HepG2 (cell line): ENCODE measurements around the gene POLH. TPM values are rescaled to one million over a fixed set of nuclear protein-coding genes. Genes with fewer than 3 reads are reported as not detected.

Experiments
- BRF2 ChIP-seq: sonication (generic); formaldehyde crosslinking; IDR thresholded peaks from 2 replicates; pipeline ENCODE4 v1.8.1; 2022; ENCODE audit warnings: mild to moderate bottlenecking, missing genetic modification reagents
- FOXP1 ChIP-seq, 2 experiments: fragments of 450-650 bp in 1 of 2; IDR thresholded peaks; 2 replicates each; pipeline ENCODE4 v1.6.1; 2017 to 2018; ENCODE audit warnings: antibody characterized with exemption in 1 of 2
- KLF16 ChIP-seq, 2 experiments: sonication (generic) in 1 of 2; formaldehyde crosslinking in 1 of 2; IDR thresholded peaks; 2 replicates each; pipeline versions ENCODE4 v1.6.1 to v1.8.0; 2016 to 2023; ENCODE audit warnings: missing genetic modification reagents in 2 of 2, missing compliant biosample characterization in 1 of 2
- MATR3 ChIP-seq: sonication (generic); formaldehyde crosslinking; IDR thresholded peaks from 2 replicates; pipeline ENCODE4 v1.4.0; 2020; ENCODE audit warnings: missing genetic modification reagents
- PLRG1 ChIP-seq: fragments of 450-650 bp; conservative IDR thresholded peaks from 2 replicates; pipeline ENCODE4 v1.6.1; 2016
- SMYD3 ChIP-seq: sonication (generic); formaldehyde crosslinking; IDR thresholded peaks from 2 replicates; pipeline ENCODE4 v1.8.1; 2023; ENCODE audit warnings: mild to moderate bottlenecking, missing genetic modification reagents
- ZC3H4 ChIP-seq: sonication (generic); formaldehyde crosslinking; IDR thresholded peaks from 2 replicates; pipeline ENCODE4 v1.4.0; 2020; ENCODE audit warnings: missing genetic modification reagents, borderline replicate concordance
- ZKSCAN8 ChIP-seq: IDR thresholded peaks from 2 replicates; pipeline ENCODE4 v1.6.1; 2016; ENCODE audit warnings: borderline replicate concordance, missing genetic modification reagents, missing compliant biosample characterization
- ZNF12 ChIP-seq: sonication (generic); formaldehyde crosslinking; IDR thresholded peaks from 2 replicates; pipeline ENCODE4 v1.5.0; 2020; ENCODE audit warnings: missing genetic modification reagents
- ZNF382 ChIP-seq: sonication (generic); formaldehyde crosslinking; IDR thresholded peaks from 2 replicates; pipeline ENCODE4 v1.5.0; 2020; ENCODE audit warnings: missing genetic modification reagents, mild to moderate bottlenecking, borderline replicate concordance
- ZNF704 ChIP-seq: sonication (generic); formaldehyde crosslinking; IDR thresholded peaks from 2 replicates; pipeline ENCODE4 v1.8.1; 2023; ENCODE audit warnings: mild to moderate bottlenecking, inconsistent platforms, moderate library complexity, missing genetic modification reagents, borderline replicate concordance
- ZNF749 ChIP-seq: sonication (generic); formaldehyde crosslinking; IDR thresholded peaks from 2 replicates; pipeline ENCODE4 v1.8.0; 2022; ENCODE audit warnings: mild to moderate bottlenecking, missing genetic modification reagents, moderate library complexity, borderline replicate concordance
- polyA plus RNA-seq, 8 experiments: library from polyadenylated mRNA; depleted of rRNA in 3 of 8; stranded (reverse) in 7 of 8; unstranded in 1 of 8; fragments of >200 nt; fragmentation: Illumina TruSeq in 4 of 8; extraction: Trizol in 4 of 8; gene quantifications; 2 replicates each; pipeline versions ENCODE4 v1.2.1 to v1.2.3, GENCODE V29; 2011 to 2016; ENCODE audit warnings: low read depth in 4 of 8, missing spikeins in 1 of 8, mixed read lengths in 1 of 8; ENCODE audit not compliant: insufficient read depth in 1 of 8
- total RNA-seq, 5 experiments: library from RNA; depleted of rRNA; stranded (reverse); fragments of >200 nt; fragmentation: Illumina TruSeq; extraction: Trizol; gene quantifications; 2 replicates each; pipeline ENCODE4 v1.2.3, GENCODE V29; 2016; ENCODE audit warnings: low read depth in 1 of 5
- TF ChIP-seq, protein P1 (sequence below), 2 experiments: IDR thresholded peaks; 2 replicates each; pipeline ENCODE4 v1.6.1; 2011 to 2012; ENCODE audit warnings: low read length in 2 of 2, borderline replicate concordance in 1 of 2, low read depth in 1 of 2, mild to moderate bottlenecking in 1 of 2, moderate library complexity in 1 of 2
- TF ChIP-seq, protein P2 (sequence below): IDR thresholded peaks from 2 replicates; pipeline ENCODE4 v1.6.1; 2016; ENCODE audit warnings: missing biosample characterization, missing genetic modification reagents, low read depth
- TF ChIP-seq, protein P3 (sequence below): IDR thresholded peaks from 2 replicates; pipeline ENCODE4 v1.6.1; 2016; ENCODE audit warnings: mild to moderate bottlenecking
- TF ChIP-seq, protein P4 (sequence below): sonication (generic); formaldehyde crosslinking; IDR thresholded peaks from 2 replicates; pipeline ENCODE4 v1.4.0; 2020; ENCODE audit warnings: missing genetic modification reagents

POLH gene
- total and polyA plus RNA-seq, 2 of the 13 experiments (the other 11 are each of a cell fraction or from before 2014, with no cell fraction given): 11.6 to 25.0 TPM

- TF ChIP-seq, protein P1, sequence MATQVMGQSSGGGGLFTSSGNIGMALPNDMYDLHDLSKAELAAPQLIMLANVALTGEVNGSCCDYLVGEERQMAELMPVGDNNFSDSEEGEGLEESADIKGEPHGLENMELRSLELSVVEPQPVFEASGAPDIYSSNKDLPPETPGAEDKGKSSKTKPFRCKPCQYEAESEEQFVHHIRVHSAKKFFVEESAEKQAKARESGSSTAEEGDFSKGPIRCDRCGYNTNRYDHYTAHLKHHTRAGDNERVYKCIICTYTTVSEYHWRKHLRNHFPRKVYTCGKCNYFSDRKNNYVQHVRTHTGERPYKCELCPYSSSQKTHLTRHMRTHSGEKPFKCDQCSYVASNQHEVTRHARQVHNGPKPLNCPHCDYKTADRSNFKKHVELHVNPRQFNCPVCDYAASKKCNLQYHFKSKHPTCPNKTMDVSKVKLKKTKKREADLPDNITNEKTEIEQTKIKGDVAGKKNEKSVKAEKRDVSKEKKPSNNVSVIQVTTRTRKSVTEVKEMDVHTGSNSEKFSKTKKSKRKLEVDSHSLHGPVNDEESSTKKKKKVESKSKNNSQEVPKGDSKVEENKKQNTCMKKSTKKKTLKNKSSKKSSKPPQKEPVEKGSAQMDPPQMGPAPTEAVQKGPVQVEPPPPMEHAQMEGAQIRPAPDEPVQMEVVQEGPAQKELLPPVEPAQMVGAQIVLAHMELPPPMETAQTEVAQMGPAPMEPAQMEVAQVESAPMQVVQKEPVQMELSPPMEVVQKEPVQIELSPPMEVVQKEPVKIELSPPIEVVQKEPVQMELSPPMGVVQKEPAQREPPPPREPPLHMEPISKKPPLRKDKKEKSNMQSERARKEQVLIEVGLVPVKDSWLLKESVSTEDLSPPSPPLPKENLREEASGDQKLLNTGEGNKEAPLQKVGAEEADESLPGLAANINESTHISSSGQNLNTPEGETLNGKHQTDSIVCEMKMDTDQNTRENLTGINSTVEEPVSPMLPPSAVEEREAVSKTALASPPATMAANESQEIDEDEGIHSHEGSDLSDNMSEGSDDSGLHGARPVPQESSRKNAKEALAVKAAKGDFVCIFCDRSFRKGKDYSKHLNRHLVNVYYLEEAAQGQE (IDR thresholded peaks at IDR 0.05; ENCODE audit: borderline replicate concordance in 1 of 2, low read depth in 1 of 2, low read length in 2 of 2): peak; percentile 66 to 93
- TF ChIP-seq SMYD3 (0 out of 2 replicates have a peak, but pooled peaks have one; percentile 41), ZNF704 (CRISPR knock-in tag) (no peak), ZNF749 (CRISPR knock-in tag) (peak; percentile 78; the same call in 1 of the 2 replicates), ZNF382 (no peak), ZC3H4 (CRISPR knock-in tag) (peak; percentile 64; the same call in 1 of the 2 replicates), FOXP1 (IDR thresholded peaks at IDR 0.05) (no peak), FOXP1 (CRISPR knock-in tag; IDR thresholded peaks at IDR 0.05) (no peak), BRF2 (CRISPR knock-in tag) (peak; percentile 31; the same call in 1 of the 2 replicates), KLF16 (CRISPR knock-in tag; IDR thresholded peaks at IDR 0.05) (peak in 1 of 2 experiments; percentile 93; a peak in 2 of 4 replicates), ZKSCAN8 (CRISPR knock-in tag) (peak; percentile 58; the same call in 1 of the 2 replicates), MATR3 (no peak), ZNF12 (no peak; the same call in 1 of the 2 replicates), PLRG1 (no peak)
- TF ChIP-seq, protein P2, sequence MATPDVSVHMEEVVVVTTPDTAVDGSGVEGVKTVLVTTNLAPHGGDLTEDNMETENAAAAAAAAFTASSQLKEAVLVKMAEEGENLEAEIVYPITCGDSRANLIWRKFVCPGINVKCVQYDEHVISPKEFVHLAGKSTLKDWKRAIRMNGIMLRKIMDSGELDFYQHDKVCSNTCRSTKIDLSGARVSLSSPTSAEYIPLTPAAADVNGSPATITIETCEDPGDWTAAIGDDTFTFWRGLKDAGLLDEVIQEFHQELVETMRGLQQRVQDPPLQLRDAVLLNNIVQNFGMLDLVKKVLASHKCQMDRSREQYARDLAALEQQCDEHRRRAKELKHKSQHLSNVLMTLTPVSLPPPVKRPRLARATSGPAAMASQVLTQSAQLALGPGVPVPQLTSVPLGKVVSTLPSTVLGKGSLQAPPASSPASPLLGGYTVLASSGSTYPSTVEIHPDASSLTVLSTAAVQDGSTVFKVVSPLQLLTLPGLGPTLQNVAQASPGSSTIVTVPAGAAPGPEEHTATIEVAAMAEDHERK (CRISPR knock-in tag): peak; percentile 59; the same call in 1 of the 2 replicates
- TF ChIP-seq, protein P3, sequence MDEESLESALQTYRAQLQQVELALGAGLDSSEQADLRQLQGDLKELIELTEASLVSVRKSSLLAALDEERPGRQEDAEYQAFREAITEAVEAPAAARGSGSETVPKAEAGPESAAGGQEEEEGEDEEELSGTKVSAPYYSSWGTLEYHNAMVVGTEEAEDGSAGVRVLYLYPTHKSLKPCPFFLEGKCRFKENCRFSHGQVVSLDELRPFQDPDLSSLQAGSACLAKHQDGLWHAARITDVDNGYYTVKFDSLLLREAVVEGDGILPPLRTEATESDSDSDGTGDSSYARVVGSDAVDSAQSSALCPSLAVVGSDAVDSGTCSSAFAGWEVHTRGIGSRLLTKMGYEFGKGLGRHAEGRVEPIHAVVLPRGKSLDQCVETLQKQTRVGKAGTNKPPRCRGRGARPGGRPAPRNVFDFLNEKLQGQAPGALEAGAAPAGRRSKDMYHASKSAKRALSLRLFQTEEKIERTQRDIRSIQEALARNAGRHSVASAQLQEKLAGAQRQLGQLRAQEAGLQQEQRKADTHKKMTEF (CRISPR knock-in tag): peak; percentile 95
- TF ChIP-seq, protein P4, sequence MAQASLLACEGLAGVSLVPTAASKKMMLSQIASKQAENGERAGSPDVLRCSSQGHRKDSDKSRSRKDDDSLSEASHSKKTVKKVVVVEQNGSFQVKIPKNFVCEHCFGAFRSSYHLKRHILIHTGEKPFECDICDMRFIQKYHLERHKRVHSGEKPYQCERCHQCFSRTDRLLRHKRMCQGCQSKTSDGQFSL: peak; percentile 90
Measured at GRCh38 chr6:43635387-43636307, 59.7 kb downstream of the POLH start, which contains the start of gene MAD2L1BP (continued).
